Breast epithelium (tissue), 3 donors: ENCODE data around the gene SPATA12.

Source experiments
- POLR2AphosphoS5 ChIP-seq, 3 donors: sonication (generic); formaldehyde crosslinking; IDR thresholded peaks; one replicate each; pipeline ENCODE4 v1.6.1; 2017; ENCODE audit warnings: antibody characterized with exemption in 3 of 3
- TF ChIP-seq, protein P1 (sequence below), 3 donors: fragments of 450-650 bp; IDR thresholded peaks; one replicate each; pipeline ENCODE4 v1.5.1; 2016 to 2017; ENCODE audit warnings: antibody characterized with exemption in 3 of 3, mild to moderate bottlenecking in 3 of 3, moderate library complexity in 3 of 3

- TF ChIP-seq, protein P1, sequence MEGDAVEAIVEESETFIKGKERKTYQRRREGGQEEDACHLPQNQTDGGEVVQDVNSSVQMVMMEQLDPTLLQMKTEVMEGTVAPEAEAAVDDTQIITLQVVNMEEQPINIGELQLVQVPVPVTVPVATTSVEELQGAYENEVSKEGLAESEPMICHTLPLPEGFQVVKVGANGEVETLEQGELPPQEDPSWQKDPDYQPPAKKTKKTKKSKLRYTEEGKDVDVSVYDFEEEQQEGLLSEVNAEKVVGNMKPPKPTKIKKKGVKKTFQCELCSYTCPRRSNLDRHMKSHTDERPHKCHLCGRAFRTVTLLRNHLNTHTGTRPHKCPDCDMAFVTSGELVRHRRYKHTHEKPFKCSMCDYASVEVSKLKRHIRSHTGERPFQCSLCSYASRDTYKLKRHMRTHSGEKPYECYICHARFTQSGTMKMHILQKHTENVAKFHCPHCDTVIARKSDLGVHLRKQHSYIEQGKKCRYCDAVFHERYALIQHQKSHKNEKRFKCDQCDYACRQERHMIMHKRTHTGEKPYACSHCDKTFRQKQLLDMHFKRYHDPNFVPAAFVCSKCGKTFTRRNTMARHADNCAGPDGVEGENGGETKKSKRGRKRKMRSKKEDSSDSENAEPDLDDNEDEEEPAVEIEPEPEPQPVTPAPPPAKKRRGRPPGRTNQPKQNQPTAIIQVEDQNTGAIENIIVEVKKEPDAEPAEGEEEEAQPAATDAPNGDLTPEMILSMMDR (IDR thresholded peaks at IDR 0.05): no peak
- TF ChIP-seq POLR2AphosphoS5 (IDR thresholded peaks at IDR 0.05): no peak
Measured at GRCh38 chr3:57080171-57080570, 19.7 kb downstream of the SPATA12 start.
